Measurements from ENCODE around the gene ASPHD1. TPM values are rescaled to one million over a fixed set of nuclear protein-coding genes. Genes with fewer than 3 reads are reported as not detected.
A peak's percentile ranks its signal among the peaks of the same experiment; 100 is the strongest.

ASPHD1 gene
- polyA plus RNA-seq, 2 of the 4 experiments (the other 2 are of a cell fraction) = 4.6 to 20.6 TPM

- TF ChIP-seq FOXS1 (CRISPR knock-in tag; IDR thresholded peaks at IDR 0.05) (no peak), KDM5A (IDR thresholded peaks at IDR 0.05) (no peak), CBX8 (IDR thresholded peaks at IDR 0.05) (no peak), ZSCAN20 (CRISPR knock-in tag; IDR thresholded peaks at IDR 0.05) (no peak), PBX3 (IDR thresholded peaks at IDR 0.05) (0 out of 2 replicates have a peak, but pooled peaks have one; percentile 31), JUNB (IDR thresholded peaks at IDR 0.05) (peak; percentile 50), ZNF302 (CRISPR knock-in tag; IDR thresholded peaks at IDR 0.05) (no peak), ZFP36 (IDR thresholded peaks at IDR 0.05; ENCODE audit: borderline replicate concordance, partially characterized antibody) (no peak), REST (IDR thresholded peaks at IDR 0.05) (no peak), NPAS2 (CRISPR knock-in tag; IDR thresholded peaks at IDR 0.05; ENCODE audit: borderline replicate concordance) (no peak), RNF2 (IDR thresholded peaks at IDR 0.05; ENCODE audit: borderline replicate concordance, low read depth) (no peak), CEBPB (IDR thresholded peaks at IDR 0.05) (peak in 1 of 2 experiments; percentile 39; a peak in 1 of 4 replicates), CBX2 (IDR thresholded peaks at IDR 0.05; ENCODE audit: borderline replicate concordance, low read depth) (no peak), MAZ (IDR thresholded peaks at IDR 0.05; ENCODE audit: borderline replicate concordance, low read depth, low read length) (no peak), RARB (CRISPR knock-in tag; IDR thresholded peaks at IDR 0.05) (no peak), RCOR1 (IDR thresholded peaks at IDR 0.05; ENCODE audit: low read depth, low read length) (no peak), MAFK (IDR thresholded peaks at IDR 0.05; ENCODE audit: partially characterized antibody) (peak; percentile 61), EHMT2 (IDR thresholded peaks at IDR 0.05; ENCODE audit: low read depth) (no peak), MYC (IDR thresholded peaks at IDR 0.05; ENCODE audit: borderline replicate concordance, low read length) (no peak), JUN (IDR thresholded peaks at IDR 0.05) (peak; percentile 86 to 87), BHLHE40 (IDR thresholded peaks at IDR 0.05; ENCODE audit: low read depth, low read length) (no peak), TP53 (CRISPR knock-in tag; IDR thresholded peaks at IDR 0.05) (no peak), EHF (CRISPR knock-in tag; IDR thresholded peaks at IDR 0.05) (0 out of 2 replicates have a peak, but pooled peaks have one; percentile 27), ELK1 (IDR thresholded peaks at IDR 0.05; ENCODE audit: low read depth, low read length) (no peak), HOXA7 (CRISPR knock-in tag; IDR thresholded peaks at IDR 0.05) (no peak), POLR2A (IDR thresholded peaks at IDR 0.05; ENCODE audit: low read length) (peak; percentile 31), NFE2L2 (conservative IDR thresholded peaks at IDR 0.05; ENCODE audit: low read length) (no peak), HEYL (CRISPR knock-in tag; IDR thresholded peaks at IDR 0.05) (no peak)
- TF ChIP-seq, protein P1, sequence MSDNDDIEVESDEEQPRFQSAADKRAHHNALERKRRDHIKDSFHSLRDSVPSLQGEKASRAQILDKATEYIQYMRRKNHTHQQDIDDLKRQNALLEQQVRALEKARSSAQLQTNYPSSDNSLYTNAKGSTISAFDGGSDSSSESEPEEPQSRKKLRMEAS (IDR thresholded peaks at IDR 0.05) = peak; percentile 74
- TF ChIP-seq, protein P2, sequence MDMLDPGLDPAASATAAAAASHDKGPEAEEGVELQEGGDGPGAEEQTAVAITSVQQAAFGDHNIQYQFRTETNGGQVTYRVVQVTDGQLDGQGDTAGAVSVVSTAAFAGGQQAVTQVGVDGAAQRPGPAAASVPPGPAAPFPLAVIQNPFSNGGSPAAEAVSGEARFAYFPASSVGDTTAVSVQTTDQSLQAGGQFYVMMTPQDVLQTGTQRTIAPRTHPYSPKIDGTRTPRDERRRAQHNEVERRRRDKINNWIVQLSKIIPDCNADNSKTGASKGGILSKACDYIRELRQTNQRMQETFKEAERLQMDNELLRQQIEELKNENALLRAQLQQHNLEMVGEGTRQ (IDR thresholded peaks at IDR 0.05) = no peak
- TF ChIP-seq, protein P3, sequence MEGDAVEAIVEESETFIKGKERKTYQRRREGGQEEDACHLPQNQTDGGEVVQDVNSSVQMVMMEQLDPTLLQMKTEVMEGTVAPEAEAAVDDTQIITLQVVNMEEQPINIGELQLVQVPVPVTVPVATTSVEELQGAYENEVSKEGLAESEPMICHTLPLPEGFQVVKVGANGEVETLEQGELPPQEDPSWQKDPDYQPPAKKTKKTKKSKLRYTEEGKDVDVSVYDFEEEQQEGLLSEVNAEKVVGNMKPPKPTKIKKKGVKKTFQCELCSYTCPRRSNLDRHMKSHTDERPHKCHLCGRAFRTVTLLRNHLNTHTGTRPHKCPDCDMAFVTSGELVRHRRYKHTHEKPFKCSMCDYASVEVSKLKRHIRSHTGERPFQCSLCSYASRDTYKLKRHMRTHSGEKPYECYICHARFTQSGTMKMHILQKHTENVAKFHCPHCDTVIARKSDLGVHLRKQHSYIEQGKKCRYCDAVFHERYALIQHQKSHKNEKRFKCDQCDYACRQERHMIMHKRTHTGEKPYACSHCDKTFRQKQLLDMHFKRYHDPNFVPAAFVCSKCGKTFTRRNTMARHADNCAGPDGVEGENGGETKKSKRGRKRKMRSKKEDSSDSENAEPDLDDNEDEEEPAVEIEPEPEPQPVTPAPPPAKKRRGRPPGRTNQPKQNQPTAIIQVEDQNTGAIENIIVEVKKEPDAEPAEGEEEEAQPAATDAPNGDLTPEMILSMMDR (IDR thresholded peaks at IDR 0.05) = peak; percentile 64
- TF ChIP-seq, protein P4, sequence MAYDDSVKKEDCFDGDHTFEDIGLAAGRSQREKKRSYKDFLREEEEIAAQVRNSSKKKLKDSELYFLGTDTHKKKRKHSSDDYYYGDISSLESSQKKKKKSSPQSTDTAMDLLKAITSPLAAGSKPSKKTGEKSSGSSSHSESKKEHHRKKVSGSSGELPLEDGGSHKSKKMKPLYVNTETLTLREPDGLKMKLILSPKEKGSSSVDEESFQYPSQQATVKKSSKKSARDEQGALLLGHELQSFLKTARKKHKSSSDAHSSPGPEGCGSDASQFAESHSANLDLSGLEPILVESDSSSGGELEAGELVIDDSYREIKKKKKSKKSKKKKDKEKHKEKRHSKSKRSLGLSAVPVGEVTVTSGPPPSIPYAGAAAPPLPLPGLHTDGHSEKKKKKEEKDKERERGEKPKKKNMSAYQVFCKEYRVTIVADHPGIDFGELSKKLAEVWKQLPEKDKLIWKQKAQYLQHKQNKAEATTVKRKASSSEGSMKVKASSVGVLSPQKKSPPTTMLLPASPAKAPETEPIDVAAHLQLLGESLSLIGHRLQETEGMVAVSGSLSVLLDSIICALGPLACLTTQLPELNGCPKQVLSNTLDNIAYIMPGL (CRISPR knock-in tag; IDR thresholded peaks at IDR 0.05; ENCODE audit: borderline replicate concordance) = no peak
Measured at GRCh38 chr16:29943846-29944799, 43.8 kb downstream of the ASPHD1 start (continued).
